SH-SY5Y (cell line): ENCODE measurements around the gene PCSK2.

Source experiments
- GATA2 ChIP-seq: IDR thresholded peaks from 2 replicates; pipeline ENCODE4 v1.6.1; 2011; ENCODE audit warnings: mild to moderate bottlenecking, low read depth, low read length
- GATA3 ChIP-seq: IDR thresholded peaks from 2 replicates; pipeline ENCODE4 v1.6.1; 2011; ENCODE audit warnings: low read depth, mild to moderate bottlenecking, low read length, moderate library complexity

GRCh38 chr20:17443131-17443858, 216.5 kb downstream of the PCSK2 start:
- TF ChIP-seq GATA2 (no peak), GATA3 (no peak)
